DMS53 treated with DMSO at 0.1 percent for 48 hours (cell line): ENCODE measurements around the gene NEXN.
"Not testable (repeated sequence)": the region's sequence is repeated elsewhere in the genome, so short reads cannot be mapped to it uniquely, and the experiment has no call there.

Experiments used
- DNase-seq: peaks from one replicate; lab custom pipeline; 2025; ENCODE audit not compliant: unreplicated experiment; lab: John Stamatoyannopoulos, UW

Gene NEXN

GRCh38 chr1:77905603-77906002 is 17.2 kb downstream of the NEXN start:
- no peak for DNase-seq

- no peak for DNase-seq
Measured at GRCh38 chr1:77906019-77906545, 17.7 kb downstream of the NEXN start.

- no peak for DNase-seq
Measured at GRCh38 chr1:77906624-77907023, 18.2 kb downstream of the NEXN start.

DNA sequence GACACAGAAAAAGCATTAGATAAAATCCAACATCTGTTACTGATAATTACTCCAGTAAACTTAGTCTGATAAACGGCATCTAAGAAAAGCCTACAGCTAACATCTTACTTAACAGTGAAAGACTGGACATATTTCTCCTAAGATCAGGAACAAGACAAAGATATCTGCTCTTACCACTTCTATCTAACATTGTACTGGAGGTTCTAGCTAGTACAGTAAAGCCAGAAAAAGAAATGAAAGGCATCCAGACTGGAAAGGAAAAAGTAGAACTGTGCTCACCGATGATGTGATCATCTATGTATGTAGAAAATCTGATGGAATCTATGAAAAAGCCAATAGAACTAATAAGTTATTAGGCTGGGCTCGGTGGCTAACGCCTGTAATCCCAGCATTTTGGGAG is 21.7 kb downstream of the NEXN start:
- DNase-seq, result no peak

GRCh38 chr1:77918918-77919317 is 30.5 kb downstream of the NEXN start:
- not testable (repeated sequence) for DNase-seq

DNA sequence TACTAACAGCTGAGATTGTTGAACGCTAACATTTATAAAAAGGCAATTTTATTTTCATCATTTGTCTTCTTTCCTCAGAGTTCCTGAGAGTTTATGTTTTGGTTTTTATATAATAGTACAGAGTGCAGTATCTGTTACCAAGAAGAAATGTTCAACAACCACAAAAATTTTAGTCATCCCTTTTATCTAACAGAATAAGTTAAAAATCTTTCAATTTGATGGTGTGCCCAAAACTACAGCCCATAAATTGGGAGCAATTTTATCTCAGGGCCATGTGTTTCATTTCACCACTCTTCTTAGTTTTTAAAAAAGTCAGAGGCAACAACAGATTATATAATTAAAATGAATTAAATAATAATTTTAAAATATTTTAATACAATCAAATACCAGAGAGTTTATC is 37.1 kb downstream of the NEXN start:
- no peak for DNase-seq

DNA sequence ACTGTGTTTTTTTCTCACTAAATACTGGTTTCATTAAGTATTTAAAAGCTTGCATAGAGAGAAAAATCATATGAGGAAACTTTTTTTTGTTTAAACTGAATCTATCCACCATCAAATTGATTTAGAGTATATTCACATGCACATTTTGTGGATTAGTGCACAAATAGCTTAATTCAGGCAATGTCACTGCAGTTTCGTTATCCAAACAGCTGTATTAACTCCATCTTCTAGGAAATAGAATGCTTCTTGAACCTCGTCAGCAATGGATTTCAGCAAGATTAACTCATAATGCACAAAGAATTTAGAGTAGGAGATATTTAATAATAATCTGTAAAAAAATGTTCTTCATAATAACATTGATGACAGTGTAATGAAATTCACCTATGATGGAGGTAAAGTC is 37.5 kb downstream of the NEXN start:
- no peak for DNase-seq

GRCh38 chr1:77926561-77927357 is 38.3 kb downstream of the NEXN start:
- no peak for DNase-seq

- no peak for DNase-seq
Measured at GRCh38 chr1:77927414-77927813, 39.0 kb downstream of the NEXN start.

DNA sequence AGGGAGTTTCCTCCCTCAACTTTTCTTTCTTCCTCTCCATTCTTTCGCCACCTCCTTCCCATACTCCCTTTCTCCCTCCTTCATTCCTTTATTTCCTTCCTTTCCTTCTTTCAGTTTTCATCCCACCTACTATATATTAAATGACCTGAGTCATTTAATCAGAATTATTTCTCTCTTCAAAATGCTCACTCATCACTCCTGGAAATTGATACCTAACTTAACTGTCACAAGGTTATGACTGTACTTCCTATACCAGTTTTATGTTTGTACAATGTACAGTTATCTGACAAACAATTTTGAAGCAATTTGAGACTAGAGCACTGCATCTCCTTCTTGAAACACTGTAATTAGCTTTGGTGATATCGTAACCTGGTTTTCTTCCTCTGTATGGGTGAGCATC is 41.4 kb downstream of the NEXN start:
- no peak for DNase-seq

GRCh38 chr1:77938651-77939050 is 50.2 kb downstream of the NEXN start:
- DNase-seq, result no peak

- DNase-seq, result no peak
Measured at GRCh38 chr1:77940921-77941570, 52.6 kb downstream of the NEXN start.

DNA sequence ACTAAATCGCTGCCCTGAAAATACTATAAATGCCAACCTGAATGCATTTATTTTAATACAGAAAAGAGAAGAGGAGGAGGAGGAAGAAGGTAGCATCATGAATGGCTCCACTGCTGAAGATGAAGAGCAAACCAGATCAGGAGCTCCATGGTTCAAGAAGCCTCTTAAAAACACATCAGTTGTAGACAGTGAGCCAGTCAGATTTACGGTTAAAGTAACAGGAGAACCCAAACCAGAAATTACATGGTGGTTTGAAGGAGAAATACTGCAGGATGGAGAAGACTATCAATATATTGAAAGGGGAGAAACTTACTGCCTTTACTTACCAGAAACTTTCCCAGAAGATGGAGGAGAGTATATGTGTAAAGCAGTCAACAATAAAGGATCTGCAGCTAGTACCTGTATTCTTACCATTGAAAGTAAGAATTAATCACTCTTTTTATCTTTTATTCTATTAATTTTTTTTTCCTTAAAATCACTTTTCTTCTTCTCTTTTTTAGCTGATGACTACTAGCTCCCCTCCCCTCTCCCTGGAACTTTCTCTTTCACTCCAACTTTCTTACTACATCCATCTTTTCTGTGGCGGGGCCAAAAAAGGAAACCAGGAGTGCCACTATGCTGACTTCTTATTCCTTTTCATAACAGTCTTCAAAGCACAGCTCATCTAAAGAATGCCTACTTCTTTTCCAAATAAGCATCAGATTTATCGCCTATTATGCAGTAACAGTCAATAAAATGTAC is 54.1 kb downstream of the NEXN start:
- DNase-seq, result no peak

DNA sequence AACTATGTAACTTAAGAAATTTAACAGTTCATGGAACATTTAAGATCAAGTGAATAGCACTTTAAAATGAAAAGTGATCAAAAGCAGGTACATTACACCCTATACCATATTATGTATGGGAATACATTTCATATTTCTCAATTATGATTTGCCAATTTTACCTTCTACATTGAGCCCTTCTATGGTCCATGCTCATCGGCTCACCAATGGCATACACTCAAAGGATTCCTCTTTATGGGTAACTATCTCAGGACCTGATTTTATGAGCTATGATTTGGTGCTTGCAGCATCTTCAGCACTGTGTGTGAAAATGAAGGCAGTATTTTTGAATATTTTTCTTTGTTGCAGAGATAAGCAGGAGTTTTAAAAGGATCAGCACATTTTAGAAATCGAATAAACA is 56.9 kb downstream of the NEXN start:
- DNase-seq, result no peak

- DNase-seq, result no peak
Measured at GRCh38 chr1:77948841-77949424, 60.5 kb downstream of the NEXN start.

- DNase-seq, result no peak
Measured at GRCh38 chr1:77950873-77951272, 62.4 kb downstream of the NEXN start.

- DNase-seq, result no peak
Measured at GRCh38 chr1:77951328-77951727, 62.9 kb downstream of the NEXN start.

GRCh38 chr1:77953907-77954306 is 65.5 kb downstream of the NEXN start:
- DNase-seq, result no peak

DNA sequence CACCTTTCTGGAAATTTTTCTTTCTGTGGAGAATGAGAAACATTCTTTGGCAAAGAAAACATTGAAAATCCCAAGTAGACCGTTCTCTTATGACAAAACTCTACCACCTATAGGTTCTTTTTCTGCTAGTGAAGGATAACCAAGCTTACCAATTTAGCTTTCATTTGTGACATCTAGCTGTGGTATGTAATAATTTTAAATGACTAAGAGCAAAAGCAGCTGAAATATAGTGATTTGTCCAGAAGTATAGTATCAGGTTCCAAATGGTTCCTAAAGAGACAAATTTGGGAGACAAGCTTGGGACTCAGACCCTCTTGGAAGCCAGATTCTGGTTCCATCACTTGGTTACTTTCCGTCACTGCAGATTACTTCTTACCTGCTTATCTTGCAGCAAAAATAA is 66.1 kb downstream of the NEXN start:
- no peak for DNase-seq

DNA sequence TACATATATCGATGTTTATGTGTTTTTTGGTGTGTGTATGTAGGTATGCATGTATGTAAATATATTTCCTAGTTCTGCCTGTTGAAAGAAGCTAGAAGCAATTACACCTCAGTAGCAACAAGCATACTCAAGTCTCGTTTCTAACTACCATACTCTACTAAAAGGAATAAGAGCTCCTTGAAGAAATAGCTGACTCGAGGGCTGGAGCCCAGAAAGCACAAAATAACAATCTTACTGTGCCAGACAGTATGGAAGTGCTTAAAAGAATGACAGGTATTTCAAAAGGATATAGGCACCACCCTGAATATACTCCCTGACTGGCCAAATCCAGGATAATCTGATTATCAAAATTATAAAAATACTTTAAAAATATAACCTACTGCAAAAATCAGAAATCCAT is 67.3 kb downstream of the NEXN start:
- DNase-seq, result no peak

GRCh38 chr1:77956464-77956863 is 68.0 kb downstream of the NEXN start:
- no peak for DNase-seq
